NAMALWA (cell line): ENCODE measurements around the gene IFNAR1.

Source experiments
- DNase-seq: peaks from one replicate; pipeline ENCODE4 v3.0.0-alpha.2; 2015; ENCODE audit warnings: low spot score

Gene IFNAR1

GRCh38 chr21:33348706-33349105 is 23.9 kb downstream of the IFNAR1 start:
- no peak for DNase-seq

- no peak for DNase-seq
Measured at GRCh38 chr21:33350676-33351075, 25.9 kb downstream of the IFNAR1 start.

GRCh38 chr21:33355355-33355754 is 30.6 kb downstream of the IFNAR1 start:
- DNase-seq: no peak

- no peak for DNase-seq
Measured at GRCh38 chr21:33355996-33356395, 31.2 kb downstream of the IFNAR1 start.

GRCh38 chr21:33357177-33357576 is 32.4 kb downstream of the IFNAR1 start:
- no peak for DNase-seq

GRCh38 chr21:33359446-33359845 is 34.7 kb downstream of the IFNAR1 start:
- DNase-seq: no peak

GRCh38 chr21:33360281-33360680 is 35.5 kb downstream of the IFNAR1 start:
- no peak for DNase-seq

GRCh38 chr21:33360881-33361602 is 36.3 kb downstream of the IFNAR1 start:
- peak; percentile 88 for DNase-seq

- peak; percentile 92 for DNase-seq
Measured at GRCh38 chr21:33362044-33362555, 37.3 kb downstream of the IFNAR1 start.

- DNase-seq: peak; percentile 48
Measured at GRCh38 chr21:33363911-33364609, 39.3 kb downstream of the IFNAR1 start.

GRCh38 chr21:33364830-33365229 is 40.1 kb downstream of the IFNAR1 start:
- DNase-seq: no peak

- DNase-seq: no peak
Measured at GRCh38 chr21:33367309-33367973, 42.7 kb downstream of the IFNAR1 start.

GRCh38 chr21:33368124-33368523 is 43.4 kb downstream of the IFNAR1 start:
- peak; percentile 46 for DNase-seq

GRCh38 chr21:33368576-33368975 is 43.8 kb downstream of the IFNAR1 start:
- no peak for DNase-seq

GRCh38 chr21:33369586-33369985 is 44.8 kb downstream of the IFNAR1 start:
- no peak for DNase-seq

GRCh38 chr21:33370305-33370704 is 45.5 kb downstream of the IFNAR1 start:
- no peak for DNase-seq

- DNase-seq: no peak
Measured at GRCh38 chr21:33371366-33371765, 46.6 kb downstream of the IFNAR1 start.

- no peak for DNase-seq
Measured at GRCh38 chr21:33372582-33372981, 47.8 kb downstream of the IFNAR1 start.

GRCh38 chr21:33373451-33373850 is 48.7 kb downstream of the IFNAR1 start:
- no peak for DNase-seq

- no peak for DNase-seq
Measured at GRCh38 chr21:33374080-33374449, 49.3 kb downstream of the IFNAR1 start.

GRCh38 chr21:33374450-33375096 is 49.8 kb downstream of the IFNAR1 start:
- peak; percentile 88 for DNase-seq

GRCh38 chr21:33375101-33375644 is 50.4 kb downstream of the IFNAR1 start:
- no peak for DNase-seq
